Left lung (tissue), 10 donors: ENCODE data around the gene ATP5ME. TPM values are rescaled to one million over a fixed set of nuclear protein-coding genes. Genes with fewer than 3 reads are reported as not detected.

Experiments used
- ATAC-seq: fragments of 200-7000 bp; cut with Tn5 transposase; one replicate; pipeline ENCODE4 v1.9.1; 2020; ENCODE audit warnings: moderate library complexity
- DNase-seq, 4 donors: peaks; one replicate each; pipeline ENCODE4 v3.0.0-alpha.2; 2013 to 2020
- H3K27ac ChIP-seq, 2 donors: fragments of 200-600 bp; sonication (generic) in 1 of 2; one replicate each; pipeline versions ENCODE4 v1.5.0 to v1.8.0; 2020 to 2021
- H3K27me3 ChIP-seq, 2 donors: fragments of 200-600 bp; sonication (generic) in 1 of 2; one replicate each; pipeline versions ENCODE4 v1.5.0 to v1.8.0; 2020 to 2021
- H3K36me3 ChIP-seq, 2 donors: fragments of 200-600 bp; sonication (generic) in 1 of 2; one replicate each; pipeline versions ENCODE4 v1.5.0 to v1.8.0; 2020 to 2021
- H3K4me1 ChIP-seq, 2 donors: fragments of 200-600 bp; one replicate each; pipeline ENCODE4 v1.8.0; 2021
- H3K4me3 ChIP-seq, 2 donors: fragments of 200-600 bp; sonication (generic) in 1 of 2; one replicate each; pipeline versions ENCODE4 v1.5.0 to v1.8.0; 2020 to 2021; ENCODE audit warnings: mild to moderate bottlenecking in 1 of 2
- H3K9me3 ChIP-seq, 2 donors: fragments of 200-600 bp; sonication (generic) in 1 of 2; one replicate each; pipeline versions ENCODE4 v1.5.0 to v1.8.0; 2020 to 2021
- CTCF ChIP-seq, 2 donors: fragments of 200-600 bp; sonication (generic) in 1 of 2; IDR thresholded peaks; one replicate each; pipeline versions ENCODE4 v1.5.0 to v1.8.0; 2021; ENCODE audit warnings: antibody characterized with exemption in 2 of 2
- intact Hi-C, 2 donors: fragments of 100-400 bp; cut with DNase I; formaldehyde crosslinking; loops; one replicate each; pipeline versions ENCODE4 v1.11.2 to v1.14.2; 2022
- polyA plus RNA-seq, 6 donors: library from polyadenylated mRNA; unstranded; fragments of 120-200 nt; gene quantifications; one replicate each; pipeline ENCODE4 v1.2.1, GENCODE V29; 2013; ENCODE audit not compliant: insufficient read length in 6 of 6
- total RNA-seq, 2 donors: library from RNA; stranded (reverse); fragmentation: NEBNext Ultra II Directional; extraction: Animal tissue kit (Norgen Biotek cat#: 25700); gene quantifications; one replicate each; pipeline ENCODE4 v1.2.1, GENCODE V29; 2021
- donor health status: DM: no; HTN: yes; CAD: no.
- donor health status: DM: no; HTN: no; CAD: no.

Gene ATP5ME
- total and polyA plus RNA-seq, 8 donors = 162 to 245 (median 189) TPM

DNA sequence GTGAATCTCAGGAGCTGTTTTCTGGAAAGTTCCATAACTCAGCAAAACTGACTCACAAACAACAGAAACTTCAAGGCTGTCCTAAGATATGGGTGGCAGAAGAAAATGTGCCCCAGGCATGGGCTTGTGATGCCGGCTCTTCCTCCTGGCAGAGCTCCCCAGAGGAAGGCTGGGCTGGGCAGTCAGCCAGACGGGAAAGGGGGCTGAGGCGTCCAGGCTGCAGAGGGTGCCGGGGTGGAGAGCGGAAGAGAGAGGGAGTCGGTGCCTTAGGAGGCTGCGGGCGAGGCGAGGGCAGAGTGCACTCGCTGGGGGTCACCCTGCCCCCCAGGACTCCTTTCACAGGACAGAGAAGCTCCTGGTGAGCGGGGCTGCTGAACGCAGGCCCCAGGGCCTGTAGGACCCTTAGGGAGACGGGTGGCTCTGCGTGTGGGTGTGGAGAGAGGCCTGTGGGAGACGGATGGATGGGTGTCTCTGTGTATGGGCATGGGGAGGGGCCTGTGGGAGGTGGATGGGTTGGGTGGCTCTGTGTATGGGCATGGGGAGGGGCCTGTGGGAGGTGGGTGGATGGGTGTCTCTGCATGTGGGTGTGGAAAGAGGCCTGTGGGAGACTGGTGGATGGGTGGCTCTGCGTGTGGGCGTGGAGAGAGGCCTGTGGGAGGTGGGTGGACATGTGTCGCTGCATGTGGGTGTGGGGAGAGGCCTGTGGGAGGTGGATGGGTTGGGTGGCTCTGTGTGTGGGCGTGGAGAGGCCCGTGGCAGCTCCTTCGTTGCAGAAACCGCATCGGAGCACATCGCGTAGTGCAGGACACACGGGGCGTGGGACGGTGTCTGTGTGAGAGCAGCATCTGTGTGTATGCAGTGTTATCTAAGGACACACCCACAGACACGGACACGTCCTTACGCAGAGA lies 47.4 kb upstream of the ATP5ME start:
- peaks cover 8 to 23% of the 10 kb centered on the region in 2 donors for H3K4me1 ChIP-seq
- H3K9me3 ChIP-seq = no peaks in the 10 kb centered on the region
- H3K4me3 ChIP-seq = no peak overlapping the region
- TF ChIP-seq CTCF (IDR thresholded peaks at IDR 0.05) = no peak
- DNase-seq (peak in 2 of 4 donors; percentile 48 to 74), ATAC-seq (peak; percentile 9)
- peak overlapping the region in 1 of 2 donors; percentile 46 for H3K27ac ChIP-seq
- H3K36me3 ChIP-seq = peaks cover 0 to 15% of the 10 kb centered on the region in 2 donors
- intact Hi-C loops = no loop called here
- H3K27me3 ChIP-seq = no peaks in the 10 kb centered on the region

- no peak overlapping the region for H3K4me3 ChIP-seq
- no peaks in the 10 kb centered on the region for H3K9me3 ChIP-seq
- peak overlapping the region in 1 of 2 donors; percentile 46 for H3K27ac ChIP-seq
- H3K4me1 ChIP-seq = peaks cover 8 to 13% of the 10 kb centered on the region in 2 donors
- intact Hi-C loops = no loop called here
- no peaks in the 10 kb centered on the region for H3K27me3 ChIP-seq
- H3K36me3 ChIP-seq = peaks cover 0 to 15% of the 10 kb centered on the region in 2 donors
- ATAC-seq (no peak), DNase-seq (no peak)
- no peak for TF ChIP-seq CTCF (IDR thresholded peaks at IDR 0.05)
These were observed 46.2 kb upstream of the ATP5ME start for GRCh38 chr4:720111-720860.

DNA sequence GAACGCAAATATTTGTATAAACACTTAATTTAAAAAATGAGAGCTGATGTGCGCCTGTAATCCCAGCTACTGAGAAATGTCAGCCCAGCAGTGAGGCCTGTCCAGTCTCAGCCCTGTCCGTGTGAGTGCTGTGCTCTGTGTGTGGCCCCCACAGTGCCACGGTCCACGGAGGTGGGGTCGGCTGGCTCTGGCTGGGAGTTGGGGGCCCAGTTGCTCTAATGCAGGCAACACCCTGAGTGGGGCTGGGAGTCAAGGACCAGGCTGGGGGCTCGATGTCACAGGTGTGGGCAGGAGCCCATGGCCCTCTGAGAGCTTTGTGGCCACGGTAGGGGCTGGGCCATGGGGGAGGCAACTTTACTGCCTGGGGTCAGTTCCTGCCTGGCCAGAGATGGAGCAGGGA lies 44.4 kb upstream of the ATP5ME start:
- intact Hi-C loops = no loop called here
- no peak for ATAC-seq

GRCh38 chr4:717601-718320 lies 43.7 kb upstream of the ATP5ME start:
- Histone ChIP-seq H3K4me3 (no peak overlapping the region), H3K36me3 (peaks cover 0 to 8% of the 10 kb centered on the region in 2 donors), H3K27ac (no peak overlapping the region), H3K9me3 (no peaks in the 10 kb centered on the region), H3K4me1 (peaks cover 8 to 9% of the 10 kb centered on the region in 2 donors), H3K27me3 (no peaks in the 10 kb centered on the region)
- ATAC-seq (no peak), DNase-seq (peak in 1 of 4 donors; percentile 61)
- TF ChIP-seq CTCF (IDR thresholded peaks at IDR 0.05) = no peak
- intact Hi-C loops = no loop called here

More for the DNA sequence above, 44.4 kb upstream of the ATP5ME start:
- Histone ChIP-seq H3K4me1 (peaks cover 8 to 9% of the 10 kb centered on the region in 2 donors), H3K27ac (no peak overlapping the region), H3K36me3 (peaks cover 0 to 14% of the 10 kb centered on the region in 2 donors), H3K9me3 (no peaks in the 10 kb centered on the region), H3K4me3 (no peak overlapping the region), H3K27me3 (no peaks in the 10 kb centered on the region)
- no peak for TF ChIP-seq CTCF (IDR thresholded peaks at IDR 0.05)
- DNase-seq = no peak
